RWPE2 (cell line): ENCODE results near the gene EPHB6.

Experiments
- ATAC-seq: fragments of 200-7000 bp; cut with Tn5 transposase; 3 replicates; pipeline ENCODE4 v1.9.1; 2021; ENCODE audit warnings: low read depth
- DNase-seq: peaks from one replicate; pipeline ENCODE4 v3.0.0-alpha.2; 2020; ENCODE audit warnings: low spot score
- H3K27ac ChIP-seq: fragments of 450-650 bp; 2 replicates; pipeline ENCODE4 v1.5.1; 2017; ENCODE audit warnings: mild to moderate bottlenecking; ENCODE audit not compliant: poor library complexity, severe bottlenecking
- H3K27me3 ChIP-seq: fragments of 250-450 bp; sonication (Bioruptor Pico); 2 replicates; pipeline ENCODE4 v1.5.1; 2021; ENCODE audit warnings: mild to moderate bottlenecking, moderate library complexity; ENCODE audit not compliant: insufficient read depth, poor library complexity, severe bottlenecking
- H3K36me3 ChIP-seq: fragments of 250-450 bp; sonication (Bioruptor Pico); 2 replicates; pipeline ENCODE4 v1.5.1; 2020; ENCODE audit warnings: low read depth, mild to moderate bottlenecking, moderate library complexity
- H3K4me1 ChIP-seq: fragments of 250-450 bp; sonication (Bioruptor Pico); 2 replicates; pipeline ENCODE4 v1.5.1; 2021; ENCODE audit warnings: mild to moderate bottlenecking, moderate library complexity; ENCODE audit not compliant: insufficient read depth, poor library complexity, severe bottlenecking
- H3K4me3 ChIP-seq: fragments of 250-450 bp; sonication (Bioruptor Pico); 2 replicates; pipeline ENCODE4 v1.5.1; 2021; ENCODE audit warnings: mild to moderate bottlenecking, moderate library complexity; ENCODE audit not compliant: severe bottlenecking
- H3K9me3 ChIP-seq: fragments of 250-450 bp; sonication (Bioruptor Pico); 2 replicates; pipeline ENCODE4 v1.5.1; 2021; ENCODE audit warnings: mild to moderate bottlenecking, moderate library complexity; ENCODE audit not compliant: severe bottlenecking
- CTCF ChIP-seq: fragments of 450-650 bp; IDR thresholded peaks from one replicate; pipeline ENCODE4 v1.5.1; 2017; ENCODE audit warnings: mild to moderate bottlenecking, moderate library complexity; ENCODE audit not compliant: poor library complexity, severe bottlenecking

Gene EPHB6

DNA sequence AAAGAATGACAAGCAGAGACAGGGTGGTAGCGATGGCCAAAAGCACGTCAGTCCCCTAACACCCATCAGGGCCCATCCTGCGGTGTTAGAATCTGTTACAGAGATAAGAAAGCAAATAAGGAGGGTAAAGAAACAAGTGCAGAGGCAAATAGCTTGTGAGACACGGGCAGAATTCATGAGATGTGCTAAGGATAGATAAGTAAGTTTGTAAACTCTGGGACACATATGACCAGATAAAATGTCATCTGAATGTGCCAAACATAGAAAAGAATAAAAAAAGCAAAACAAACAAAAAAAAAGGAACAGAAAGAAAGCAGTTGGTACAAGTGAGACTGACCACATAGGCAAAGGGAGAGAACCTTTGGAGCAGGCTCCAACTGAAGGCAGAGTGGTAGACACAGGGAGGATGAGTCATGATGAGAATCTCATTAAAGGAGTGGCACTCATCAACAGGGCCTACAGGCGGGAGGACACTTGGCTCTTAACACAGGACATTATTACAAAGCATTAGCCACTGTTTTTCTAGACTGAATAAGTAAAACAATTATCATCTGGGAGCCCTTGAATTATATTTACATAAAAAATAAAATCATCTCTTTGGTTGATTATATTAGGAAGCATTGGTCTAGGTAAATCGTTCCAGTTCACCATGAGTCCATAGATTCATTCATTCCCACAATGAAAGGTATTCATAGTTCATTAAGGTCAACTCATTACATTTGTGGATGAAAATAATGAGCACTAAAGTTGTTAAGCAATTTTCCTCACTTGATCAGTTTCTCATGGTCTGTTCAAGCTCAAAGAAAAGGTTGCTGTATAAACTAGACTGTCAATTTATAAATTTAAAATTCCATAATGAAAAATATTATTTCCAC, 21.5 kb upstream of the EPHB6 start:
- H3K27ac ChIP-seq: no peak overlapping the region
- no peak for TF ChIP-seq CTCF
- no peaks in the 10 kb centered on the region for H3K4me1 ChIP-seq
- H3K9me3 ChIP-seq: no peaks in the 10 kb centered on the region
- DNase-seq (no peak), ATAC-seq (peak; percentile 58; the same call in 2 of the 3 replicates)
- no peaks in the 10 kb centered on the region for H3K36me3 ChIP-seq
- no peak overlapping the region for H3K4me3 ChIP-seq
- H3K27me3 ChIP-seq: no peaks in the 10 kb centered on the region

GRCh38 chr7:142835487-142835886, 19.4 kb upstream of the EPHB6 start:
- no peaks in the 10 kb centered on the region for H3K4me1 ChIP-seq
- no peak for TF ChIP-seq CTCF
- DNase-seq (no peak), ATAC-seq (no peak)
- no peaks in the 10 kb centered on the region for H3K36me3 ChIP-seq
- H3K27ac ChIP-seq: no peak overlapping the region
- no peaks in the 10 kb centered on the region for H3K27me3 ChIP-seq
- no peak overlapping the region for H3K4me3 ChIP-seq
- H3K9me3 ChIP-seq: no peaks in the 10 kb centered on the region

DNA sequence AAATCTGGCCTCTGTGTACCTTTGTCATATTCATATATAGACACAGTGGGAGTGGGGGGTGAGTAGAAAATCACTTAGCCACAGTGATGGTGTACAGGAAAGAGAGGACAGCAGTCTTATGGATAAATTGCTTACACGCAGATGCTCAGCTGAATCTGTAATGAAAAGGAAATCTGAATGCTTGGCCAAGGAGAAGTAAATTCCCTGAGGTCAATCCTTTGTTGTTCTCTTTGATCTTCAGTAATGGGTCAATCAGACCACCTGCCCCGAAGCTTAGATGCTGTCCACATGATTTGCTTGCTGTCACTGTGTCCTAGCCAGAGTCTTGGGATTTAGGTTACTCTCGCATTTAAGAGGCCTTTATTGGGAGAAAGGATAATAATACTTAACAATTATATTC, 18.4 kb upstream of the EPHB6 start:
- H3K27ac ChIP-seq: no peak overlapping the region
- DNase-seq: no peak
- no peak for TF ChIP-seq CTCF
- no peak for ATAC-seq
- H3K36me3 ChIP-seq: no peaks in the 10 kb centered on the region
- H3K4me1 ChIP-seq: no peaks in the 10 kb centered on the region
- no peak overlapping the region for H3K4me3 ChIP-seq
- no peaks in the 10 kb centered on the region for H3K9me3 ChIP-seq
- no peaks in the 10 kb centered on the region for H3K27me3 ChIP-seq

GRCh38 chr7:142838461-142839213, 16.2 kb upstream of the EPHB6 start:
- ATAC-seq (no peak), DNase-seq (no peak)
- no peak for TF ChIP-seq CTCF
- Histone ChIP-seq H3K27me3 (no peaks in the 10 kb centered on the region), H3K4me1 (no peaks in the 10 kb centered on the region), H3K4me3 (no peak overlapping the region), H3K36me3 (no peaks in the 10 kb centered on the region), H3K27ac (no peak overlapping the region), H3K9me3 (no peaks in the 10 kb centered on the region)
